Mucosa of gallbladder (tissue), 1 donor: ENCODE results near the gene ALDH1A2. TPM values are rescaled to one million over a fixed set of nuclear protein-coding genes. Genes with fewer than 3 reads are reported as not detected.
"Not testable (repeated sequence)": the region's sequence is repeated elsewhere in the genome, so short reads cannot be mapped to it uniquely, and the experiment has no call there.

ENCODE experiments used
- DNase-seq: peaks from one replicate; pipeline ENCODE4 v3.0.0-alpha.2; 2020; ENCODE audit warnings: low spot score
- total RNA-seq: library from RNA; stranded (reverse); gene quantifications from one replicate; pipeline ENCODE4 v1.2.1, GENCODE V29; 2021
- donor health status: DM: no; HTN: no; CAD: no.

The ALDH1A2 gene
- total RNA-seq: 134 TPM

GRCh38 chr15:58065445-58066041, at the start of gene ALDH1A2:
TSS of gene ALDH1A2 (minus strand) at chr15:58065711. CDS start at chr15:58065650, 61 bp downstream.
- DNase-seq: peak; percentile 68

- no peak for DNase-seq
These were observed 49.3 kb upstream of the ALDH1A2 start for GRCh38 chr15:58114812-58115211.

GRCh38 chr15:58114388-58114787, 48.9 kb upstream of the ALDH1A2 start:
- DNase-seq: no peak

- not testable (repeated sequence) for DNase-seq
These were observed 47.8 kb upstream of the ALDH1A2 start for GRCh38 chr15:58113358-58113757.

- DNase-seq: no peak
These were observed 46.2 kb upstream of the ALDH1A2 start for GRCh38 chr15:58111718-58112104.

- no peak for DNase-seq
These were observed 45.6 kb upstream of the ALDH1A2 start for GRCh38 chr15:58110999-58111717.

- no peak for DNase-seq
These were observed 43.9 kb upstream of the ALDH1A2 start for GRCh38 chr15:58109419-58109818.

- DNase-seq: no peak
These were observed 42.6 kb upstream of the ALDH1A2 start for GRCh38 chr15:58108117-58108516.

GRCh38 chr15:58103482-58103881, 38.0 kb upstream of the ALDH1A2 start:
- no peak for DNase-seq

- DNase-seq: no peak
These were observed 31.1 kb upstream of the ALDH1A2 start for GRCh38 chr15:58096529-58097084.

- no peak for DNase-seq
These were observed 29.9 kb upstream of the ALDH1A2 start for GRCh38 chr15:58095415-58095814.

- DNase-seq: no peak
These were observed 22.4 kb upstream of the ALDH1A2 start for GRCh38 chr15:58087871-58088270.

- no peak for DNase-seq
These were observed 21.0 kb upstream of the ALDH1A2 start for GRCh38 chr15:58086491-58086890.

- DNase-seq: no peak
These were observed 18.0 kb upstream of the ALDH1A2 start for GRCh38 chr15:58083526-58083925.

GRCh38 chr15:58081891-58082290, 16.4 kb upstream of the ALDH1A2 start:
- no peak for DNase-seq

GRCh38 chr15:58081456-58081855, 15.9 kb upstream of the ALDH1A2 start:
- no peak for DNase-seq

GRCh38 chr15:58080959-58081358, 15.4 kb upstream of the ALDH1A2 start:
- not testable (repeated sequence) for DNase-seq

GRCh38 chr15:58080398-58080797, 14.9 kb upstream of the ALDH1A2 start:
- no peak for DNase-seq

- no peak for DNase-seq
These were observed 13.1 kb upstream of the ALDH1A2 start for GRCh38 chr15:58078591-58078990.

GRCh38 chr15:58077427-58077826, 11.9 kb upstream of the ALDH1A2 start:
- no peak for DNase-seq

GRCh38 chr15:58074452-58074851, 8.9 kb upstream of the ALDH1A2 start:
- DNase-seq: no peak

- DNase-seq: peak; percentile 47
These were observed 5.4 kb upstream of the ALDH1A2 start for GRCh38 chr15:58070801-58071418.

- DNase-seq: no peak
These were observed 3.5 kb upstream of the ALDH1A2 start for GRCh38 chr15:58069008-58069407.
